GM23338 (cell line): Measurements from ENCODE around the gene TNS3. TPM values are rescaled to one million over a fixed set of nuclear protein-coding genes. Genes with fewer than 3 reads are reported as not detected.

Source experiments
- ATAC-seq: fragments of 200-7000 bp; cut with Tn5 transposase; 3 replicates; pipeline ENCODE4 v1.9.1; 2020
- DNase-seq: peaks from one replicate; pipeline ENCODE4 v3.0.0-alpha.2; 2015; ENCODE audit warnings: low spot score
- H2AFZ ChIP-seq: fragments of 200-600 bp; sonication (generic); 2 replicates; pipeline ENCODE4 v1.8.0; 2016; ENCODE audit warnings: antibody characterized with exemption, mild to moderate bottlenecking, moderate library complexity
- H3F3A ChIP-seq: fragments of 200-600 bp; sonication (generic); replicated peaks from 2 replicates; pipeline ENCODE4 v1.8.0; 2017; ENCODE audit warnings: antibody characterized with exemption, mixed run types, low read depth
- H3K27ac ChIP-seq: fragments of 200-600 bp; sonication (generic); 2 replicates; pipeline ENCODE4 v1.6.1; 2016; ENCODE audit warnings: low read depth
- H3K27me3 ChIP-seq: fragments of 200-600 bp; sonication (generic); 2 replicates; pipeline ENCODE4 v1.8.0; 2016; ENCODE audit warnings: mild to moderate bottlenecking, mixed run types, moderate library complexity; ENCODE audit not compliant: insufficient read depth
- H3K36me3 ChIP-seq: fragments of 200-600 bp; sonication (generic); 2 replicates; pipeline ENCODE4 v1.8.0; 2016; ENCODE audit warnings: mild to moderate bottlenecking; ENCODE audit not compliant: insufficient read depth
- H3K4me1 ChIP-seq: fragments of 200-600 bp; sonication (generic); 2 replicates; pipeline ENCODE4 v1.8.0; 2016; ENCODE audit warnings: mild to moderate bottlenecking, moderate library complexity; ENCODE audit not compliant: insufficient read depth
- H3K4me2 ChIP-seq: fragments of 200-600 bp; sonication (generic); 2 replicates; pipeline ENCODE4 v1.7.1; 2017; ENCODE audit warnings: mixed run types
- H3K4me3 ChIP-seq: fragments of 200-600 bp; sonication (generic); 2 replicates; pipeline ENCODE4 v1.6.1; 2016; ENCODE audit warnings: mixed run types
- H3K79me2 ChIP-seq: fragments of 200-600 bp; sonication (generic); replicated peaks from 2 replicates; pipeline ENCODE4 v1.8.0; 2017; ENCODE audit warnings: mild to moderate bottlenecking; ENCODE audit not compliant: insufficient read depth
- H3K9me2 ChIP-seq: fragments of 200-600 bp; sonication (generic); 2 replicates; pipeline ENCODE4 v1.8.0; 2017; ENCODE audit not compliant: insufficient read depth
- H4K20me1 ChIP-seq: fragments of 200-600 bp; sonication (generic); replicated peaks from 2 replicates; pipeline ENCODE4 v1.8.0; 2017; ENCODE audit warnings: mild to moderate bottlenecking; ENCODE audit not compliant: insufficient read depth
- H3K27ac Mint-ChIP-seq: 2 replicates; pipeline ENCODE4 v1.8.0; 2020; ENCODE audit warnings: inconsistent platforms, mild to moderate bottlenecking, moderate library complexity, mixed read lengths
- H3K27me3 Mint-ChIP-seq: 3 replicates; pipeline ENCODE4 v1.8.0; 2022; ENCODE audit warnings: low read depth, mild to moderate bottlenecking, moderate library complexity, mixed read lengths, inconsistent platforms; ENCODE audit not compliant: insufficient read depth, poor library complexity
- H3K36me3 Mint-ChIP-seq: 3 replicates; pipeline ENCODE4 v1.8.0; 2021; ENCODE audit warnings: low read depth, mild to moderate bottlenecking, inconsistent platforms, moderate library complexity, mixed read lengths
- H3K4me1 Mint-ChIP-seq: 3 replicates; pipeline ENCODE4 v1.8.0; 2020; ENCODE audit warnings: mild to moderate bottlenecking, inconsistent platforms, mixed read lengths
- H3K4me3 Mint-ChIP-seq: 3 replicates; pipeline ENCODE4 v1.8.0; 2021; ENCODE audit warnings: moderate library complexity, mild to moderate bottlenecking, inconsistent platforms, mixed read lengths
- H3K9me3 Mint-ChIP-seq: 3 replicates; pipeline ENCODE4 v1.8.0; 2020; ENCODE audit warnings: moderate library complexity, mild to moderate bottlenecking, inconsistent platforms, mixed read lengths
- CREB1 ChIP-seq: fragments of 250-450 bp; sonication (Bioruptor Pico); IDR thresholded peaks from 2 replicates; pipeline ENCODE4 v1.5.0; 2020; ENCODE audit warnings: low read depth, mild to moderate bottlenecking, moderate library complexity
- EZH2phosphoT487 ChIP-seq: fragments of 200-600 bp; sonication (generic); IDR thresholded peaks from one replicate; pipeline ENCODE4 v1.8.1; 2018; ENCODE audit warnings: antibody characterized with exemption; ENCODE audit not compliant: unreplicated experiment
- NANOG ChIP-seq: IDR thresholded peaks from 2 replicates; pipeline ENCODE4 v1.6.1; 2016; ENCODE audit warnings: antibody characterized with exemption, borderline replicate concordance
- ZNF462 ChIP-seq: fragments of 250-450 bp; sonication (Bioruptor Pico); IDR thresholded peaks from 2 replicates; pipeline ENCODE4 v1.5.0; 2020; ENCODE audit warnings: mild to moderate bottlenecking, moderate library complexity
- polyA plus RNA-seq: library from polyadenylated mRNA; unstranded; fragments of >200 nt; fragmentation: Nextera tagmentation; extraction: Ambion mirVana; gene quantifications from 2 replicates; pipeline ENCODE4 v1.2.1, GENCODE V29; 2016
- total RNA-seq: library from RNA; depleted of rRNA; stranded (reverse); fragments of >200 nt; shearing (Covaris generic); gene quantifications from 2 replicates; pipeline ENCODE4 v1.2.3, GENCODE V29; 2014

TNS3 gene
- total and polyA plus RNA-seq, 2 experiments from 2014 or later, result 6.2 to 28.7 TPM

- peaks cover 2% of the 10 kb centered on the region; the same call in 1 of the 3 replicates for H3K36me3 Mint-ChIP-seq
- 0 out of 2 replicates have a peak overlapping the region, but pooled peaks have one; percentile 42 for H3K27ac ChIP-seq
- no peak overlapping the region for H3K4me3 ChIP-seq
- no peaks in the 10 kb centered on the region for H3K9me2 ChIP-seq
- H3K4me2 ChIP-seq, result no peak overlapping the region
- H3K4me1 Mint-ChIP-seq, result peaks cover 35% of the 10 kb centered on the region
- no peaks in the 10 kb centered on the region; the same call in 1 of the 2 replicates for H3K4me1 ChIP-seq
- H3K36me3 ChIP-seq, result no peaks in the 10 kb centered on the region
- H2AFZ ChIP-seq, result no peak overlapping the region
- no peaks in the 10 kb centered on the region for H3K9me3 Mint-ChIP-seq
- no peak overlapping the region for H3K4me3 Mint-ChIP-seq
- H3K27me3 ChIP-seq, result no peaks in the 10 kb centered on the region
- ATAC-seq (peak; percentile 49), DNase-seq (no peak)
- TF ChIP-seq EZH2phosphoT487 (no peak), ZNF462 (CRISPR knock-in tag) (no peak), CREB1 (CRISPR knock-in tag) (no peak), NANOG (no peak)
- H4K20me1 ChIP-seq, result no peaks in the 10 kb centered on the region; the same call in 1 of the 2 replicates
- 0 out of 2 replicates have a peak, but pooled peaks cover 9% of the 10 kb centered on the region for H3K79me2 ChIP-seq
- H3K27me3 Mint-ChIP-seq, result peaks cover 8% of the 10 kb centered on the region
- peak overlapping the region; percentile 29; the same call in 1 of the 2 replicates for H3K27ac Mint-ChIP-seq
- H3F3A ChIP-seq, result no peaks in the 10 kb centered on the region
These were observed 127.6 kb downstream of the TNS3 start for GRCh38 chr7:47454069-47454973.
